A673 (cell line): ENCODE results near the gene TMEM161A.

Experiments used
- CTCF ChIP-seq: fragments of 300-800, 200-600 bp; sonication (generic); conservative IDR thresholded peaks from 2 replicates; pipeline ENCODE4 v1.5.1; 2017; ENCODE audit warnings: low read depth, mild to moderate bottlenecking, antibody characterized with exemption, low read length, moderate library complexity, mixed read lengths
- EZH2 ChIP-seq: fragments of 200-600 bp; sonication (generic); IDR thresholded peaks from 2 replicates; pipeline ENCODE4 v1.6.1; 2017; ENCODE audit warnings: borderline replicate concordance, low read depth, mild to moderate bottlenecking, mixed read lengths, antibody characterized with exemption, low read length; ENCODE audit not compliant: poor library complexity, severe bottlenecking

- TF ChIP-seq CTCF (no peak), EZH2 (no peak)
These were observed 8.6 kb upstream of the TMEM161A start for GRCh38 chr19:19146865-19147264.
